ENCODE data around the gene GPER1. TPM values are rescaled to one million over a fixed set of nuclear protein-coding genes. Genes with fewer than 3 reads are reported as not detected.

GPER1 gene
- total RNA-seq, 1 donor from 2014 or later = 2.7 TPM

GRCh38 chr7:1100834-1101562, 13.1 kb downstream of the GPER1 start:
- TF ChIP-seq, protein P1, sequence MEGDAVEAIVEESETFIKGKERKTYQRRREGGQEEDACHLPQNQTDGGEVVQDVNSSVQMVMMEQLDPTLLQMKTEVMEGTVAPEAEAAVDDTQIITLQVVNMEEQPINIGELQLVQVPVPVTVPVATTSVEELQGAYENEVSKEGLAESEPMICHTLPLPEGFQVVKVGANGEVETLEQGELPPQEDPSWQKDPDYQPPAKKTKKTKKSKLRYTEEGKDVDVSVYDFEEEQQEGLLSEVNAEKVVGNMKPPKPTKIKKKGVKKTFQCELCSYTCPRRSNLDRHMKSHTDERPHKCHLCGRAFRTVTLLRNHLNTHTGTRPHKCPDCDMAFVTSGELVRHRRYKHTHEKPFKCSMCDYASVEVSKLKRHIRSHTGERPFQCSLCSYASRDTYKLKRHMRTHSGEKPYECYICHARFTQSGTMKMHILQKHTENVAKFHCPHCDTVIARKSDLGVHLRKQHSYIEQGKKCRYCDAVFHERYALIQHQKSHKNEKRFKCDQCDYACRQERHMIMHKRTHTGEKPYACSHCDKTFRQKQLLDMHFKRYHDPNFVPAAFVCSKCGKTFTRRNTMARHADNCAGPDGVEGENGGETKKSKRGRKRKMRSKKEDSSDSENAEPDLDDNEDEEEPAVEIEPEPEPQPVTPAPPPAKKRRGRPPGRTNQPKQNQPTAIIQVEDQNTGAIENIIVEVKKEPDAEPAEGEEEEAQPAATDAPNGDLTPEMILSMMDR (IDR thresholded peaks at IDR 0.05) = no peak
- Mint-ChIP-seq H3K4me1 (peaks cover 25% of the 10 kb centered on the region), H3K4me3 (no peak overlapping the region), H3K27ac (no peak overlapping the region), H3K36me3 (ENCODE audit: low read depth) (peaks cover 6% of the 10 kb centered on the region), H3K9me3 (peaks cover 3% of the 10 kb centered on the region), H3K27me3 (peaks cover under 1% of the 10 kb centered on the region)
- ATAC-seq (ENCODE audit: low read depth) (no peak), DNase-seq (no peak)
- ChIA-PET POLR2A (interaction anchor here (0.9 kb wide), 1 partner anchor 40 kb away, joined by 3 read pairs; no protein-coding TSS in a partner anchor), CTCF (interaction anchor here (1.0 to 1.2 kb wide), 2 partner anchors 108 kb away, joined by 3 to 4 read pairs; no protein-coding TSS in a partner anchor)
- intact Hi-C loops (cut with micrococcal nuclease) = no loop called here

GRCh38 chr7:1101563-1102431, 13.9 kb downstream of the GPER1 start:
- Mint-ChIP-seq H3K36me3 (ENCODE audit: low read depth) (peaks cover 6% of the 10 kb centered on the region), H3K4me3 (no peak overlapping the region), H3K4me1 (peaks cover 30% of the 10 kb centered on the region), H3K27ac (no peak overlapping the region), H3K27me3 (peaks cover 6% of the 10 kb centered on the region), H3K9me3 (peaks cover 3% of the 10 kb centered on the region)
- ATAC-seq (ENCODE audit: low read depth) (no peak), DNase-seq (no peak)
- TF ChIP-seq, protein P1 (IDR thresholded peaks at IDR 0.05) = no peak
- ChIA-PET POLR2A (interaction anchor here (0.9 to 1.7 kb wide), 2 partner anchors 16 to 41 kb away, joined by 3 to 8 read pairs; no protein-coding TSS in a partner anchor), CTCF (interaction anchor here (1.2 to 1.3 kb wide), 2 partner anchors 76 to 109 kb away, joined by 4 read pairs; no protein-coding TSS in a partner anchor)
- intact Hi-C loops (cut with micrococcal nuclease) = no loop called here

GRCh38 chr7:1103009-1103788, 15.3 kb downstream of the GPER1 start:
- H3K27ac Mint-ChIP-seq = peak overlapping the region; percentile 76
- peaks cover 3% of the 10 kb centered on the region for H3K36me3 Mint-ChIP-seq (ENCODE audit: low read depth)
- CTCF ChIA-PET = interaction anchor here (1.3 to 2.4 kb wide), 3 partner anchors 38 to 110 kb away, joined by 4 to 7 read pairs (median 6); no protein-coding TSS in a partner anchor
- peaks cover 1% of the 10 kb centered on the region for H3K9me3 Mint-ChIP-seq
- POLR2A ChIA-PET = interaction anchor here (1.2 to 1.7 kb wide), 2 partner anchors 10 to 17 kb away, joined by 3 to 8 read pairs; no protein-coding TSS in a partner anchor
- DNase-seq (no peak), ATAC-seq (ENCODE audit: low read depth) (peak; percentile 46)
- H3K27me3 Mint-ChIP-seq = peaks cover 13% of the 10 kb centered on the region
- TF ChIP-seq, protein P1 (IDR thresholded peaks at IDR 0.05) = no peak
- intact Hi-C loops (cut with micrococcal nuclease) = loop anchor here (1.0 kb wide), 2 partner anchors 17 to 35 kb away; a partner anchor contains a TSS
- H3K4me3 Mint-ChIP-seq = peak overlapping the region; percentile 70
- H3K4me1 Mint-ChIP-seq = peaks cover 30% of the 10 kb centered on the region

- TF ChIP-seq, protein P1 (IDR thresholded peaks at IDR 0.05) = no peak
- H3K4me3 Mint-ChIP-seq = peak overlapping the region; percentile 70
- no peak for DNase-seq
- no peak for ATAC-seq (ENCODE audit: low read depth)
- CTCF ChIA-PET = interaction anchor here (1.6 to 2.4 kb wide), 3 partner anchors 17 to 111 kb away, joined by 6 to 8 read pairs (median 7); partner anchors contain the start of gene GPER1
- POLR2A ChIA-PET = interaction anchor here (0.6 to 1.7 kb wide), 4 partner anchors 8 to 56 kb away, joined by 3 to 8 read pairs (median 4); partner anchors contain the start of gene ZFAND2A
- peaks cover 13% of the 10 kb centered on the region for H3K27me3 Mint-ChIP-seq
- intact Hi-C loops (cut with micrococcal nuclease) = loop anchor here (1.0 kb wide), 2 partner anchors 18 to 34 kb away; a partner anchor contains a TSS
- H3K36me3 Mint-ChIP-seq (ENCODE audit: low read depth) = peaks cover 2% of the 10 kb centered on the region
- H3K4me1 Mint-ChIP-seq = peaks cover 30% of the 10 kb centered on the region
- peak overlapping the region; percentile 76 for H3K27ac Mint-ChIP-seq
- H3K9me3 Mint-ChIP-seq = no peaks in the 10 kb centered on the region
These were observed 16.0 kb downstream of the GPER1 start for GRCh38 chr7:1103789-1104515.

Measured in activated B cell treated with CpG ODN at 0.5 μM for 24 hours (primary cell).